ENCODE measurements around the gene KCNAB1. TPM values are rescaled to one million over a fixed set of nuclear protein-coding genes. Genes with fewer than 3 reads are reported as not detected.

KCNAB1 gene
- total RNA-seq, 2 experiments from 2014 or later, result not detected

DNA sequence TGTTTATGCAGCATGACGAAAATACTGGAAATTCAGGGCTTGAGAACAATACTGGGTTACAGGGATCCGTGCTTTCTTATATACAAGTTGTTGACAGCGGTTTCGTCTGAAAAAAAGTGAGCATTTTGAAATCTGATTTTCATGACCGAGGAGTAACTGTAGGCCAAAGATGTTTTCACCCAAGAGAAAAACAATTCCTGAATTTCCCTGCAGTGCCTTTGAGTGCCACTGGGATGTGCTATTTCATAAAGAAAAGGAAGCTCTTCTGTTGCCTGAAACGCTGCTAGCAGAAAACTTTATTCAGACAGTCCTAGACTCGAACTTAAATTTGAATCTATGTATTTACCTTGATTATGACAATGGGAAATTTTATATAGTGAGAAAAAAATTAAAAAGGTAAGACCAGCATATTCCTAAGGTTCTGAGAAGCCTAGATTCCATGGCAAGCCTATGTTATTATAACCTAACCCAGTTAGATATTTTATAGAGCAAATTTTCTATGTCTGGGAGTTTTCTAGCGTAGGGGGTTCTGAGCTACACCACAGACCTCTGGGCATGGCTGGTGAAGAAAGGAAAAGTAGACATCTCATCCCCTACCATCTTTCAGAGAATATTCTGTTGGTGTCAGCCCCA is 30.2 kb downstream of the KCNAB1 start:
- Mint-ChIP-seq H3K9me3 (peaks cover 3% of the 10 kb centered on the region), H3K27me3 (no peaks in the 10 kb centered on the region), H3K4me1 (peaks cover 3% of the 10 kb centered on the region), H3K36me3 (peaks cover 2% of the 10 kb centered on the region), H3K27ac (no peak overlapping the region), H3K4me3 (no peak overlapping the region)
- DNase-seq, result no peak

DNA sequence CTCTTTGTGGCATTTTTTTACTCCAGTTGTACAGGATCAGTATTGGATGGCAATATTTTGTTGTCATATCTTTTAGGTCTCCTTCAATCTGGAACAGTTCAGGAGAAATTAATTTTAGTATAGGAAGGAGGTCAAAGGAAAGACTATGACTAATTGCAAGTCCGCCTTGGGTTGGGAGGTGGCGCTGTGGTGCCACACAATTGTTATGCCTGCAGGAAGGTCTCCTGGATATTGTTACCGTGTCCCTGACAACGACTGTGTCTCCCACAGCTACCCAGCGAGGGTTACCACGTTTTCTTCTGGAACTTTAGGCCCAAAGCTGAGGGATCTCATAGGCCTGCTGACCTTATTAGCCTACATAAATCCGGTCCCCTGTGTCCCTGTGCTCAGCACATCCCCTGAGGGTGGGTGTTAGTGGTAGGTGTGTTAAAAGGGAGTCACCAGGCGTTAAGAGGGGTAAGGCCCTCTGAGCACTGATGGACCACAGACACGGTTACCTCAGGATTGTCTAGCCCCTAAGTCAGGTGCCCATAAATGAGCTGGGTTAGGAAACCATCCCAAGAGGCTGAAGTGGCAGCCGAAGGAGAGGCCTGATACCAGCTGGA is 31.5 kb downstream of the KCNAB1 start:
- Mint-ChIP-seq H3K36me3 (peaks cover 3% of the 10 kb centered on the region), H3K4me3 (no peak overlapping the region), H3K9me3 (peaks cover 4% of the 10 kb centered on the region), H3K4me1 (peaks cover 3% of the 10 kb centered on the region), H3K27ac (no peak overlapping the region), H3K27me3 (no peaks in the 10 kb centered on the region)
- peak; percentile 36 for DNase-seq

DNA sequence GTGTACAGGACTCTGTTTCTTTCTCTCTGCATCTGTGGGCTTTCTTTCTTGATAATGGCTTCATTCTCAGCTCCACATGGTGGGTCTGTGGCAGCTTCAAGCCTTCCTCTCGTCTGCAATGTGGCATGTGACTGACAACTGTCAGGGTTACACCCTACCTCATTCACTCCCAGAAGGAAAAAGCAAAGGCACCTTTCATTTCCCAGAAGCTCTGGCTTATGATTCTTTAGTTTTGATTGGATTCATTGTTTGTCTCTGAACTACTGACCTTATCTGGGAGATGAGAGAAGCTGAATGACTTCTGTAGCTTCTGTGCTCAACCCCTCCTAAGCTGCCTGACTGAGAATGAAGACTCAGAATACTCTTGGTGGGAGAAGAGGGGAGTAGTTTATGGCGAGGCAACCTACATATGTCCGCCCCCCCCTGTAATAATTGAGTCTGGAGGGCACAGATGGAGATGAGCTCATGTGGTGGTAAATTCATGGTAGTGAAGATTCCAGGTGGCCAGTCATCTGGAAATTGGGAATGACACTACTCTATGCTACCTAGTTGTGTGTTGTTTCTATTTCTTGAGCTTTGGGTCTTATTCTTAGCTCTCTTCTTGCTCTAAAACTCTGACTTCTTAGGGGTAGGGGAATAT is 38.4 kb downstream of the KCNAB1 start:
- Mint-ChIP-seq H3K9me3 (peaks cover 4% of the 10 kb centered on the region), H3K4me3 (no peak overlapping the region), H3K27ac (no peak overlapping the region), H3K27me3 (no peaks in the 10 kb centered on the region), H3K36me3 (peaks cover 3% of the 10 kb centered on the region), H3K4me1 (peaks cover 11% of the 10 kb centered on the region)
- no peak for DNase-seq

DNA sequence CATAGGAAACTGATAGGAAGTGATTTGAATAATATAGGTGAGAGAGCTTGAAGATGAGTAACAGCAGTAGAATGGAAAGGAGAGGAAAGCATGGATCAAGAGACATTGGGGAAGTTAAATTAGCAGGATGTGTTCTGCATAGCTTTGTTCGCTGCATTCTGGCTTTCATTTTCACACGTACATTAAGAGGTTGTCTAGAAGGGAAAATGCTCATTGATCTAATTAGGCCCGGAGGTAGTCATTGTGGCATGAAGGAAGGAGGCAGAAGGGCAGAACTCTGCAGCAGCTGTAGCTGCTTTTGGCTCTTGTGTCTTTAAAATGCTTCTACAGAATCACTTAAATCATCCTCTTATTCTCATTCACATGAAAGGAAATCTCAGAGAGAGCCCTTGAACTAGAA is 40.3 kb downstream of the KCNAB1 start:
- H3K4me1 Mint-ChIP-seq, result peaks cover 11% of the 10 kb centered on the region
- H3K4me3 Mint-ChIP-seq, result peak overlapping the region; percentile 0
- no peaks in the 10 kb centered on the region for H3K27me3 Mint-ChIP-seq
- peak overlapping the region; percentile 0 for H3K27ac Mint-ChIP-seq
- H3K36me3 Mint-ChIP-seq, result no peaks in the 10 kb centered on the region
- DNase-seq, result no peak
- H3K9me3 Mint-ChIP-seq, result peaks cover under 1% of the 10 kb centered on the region

DNA sequence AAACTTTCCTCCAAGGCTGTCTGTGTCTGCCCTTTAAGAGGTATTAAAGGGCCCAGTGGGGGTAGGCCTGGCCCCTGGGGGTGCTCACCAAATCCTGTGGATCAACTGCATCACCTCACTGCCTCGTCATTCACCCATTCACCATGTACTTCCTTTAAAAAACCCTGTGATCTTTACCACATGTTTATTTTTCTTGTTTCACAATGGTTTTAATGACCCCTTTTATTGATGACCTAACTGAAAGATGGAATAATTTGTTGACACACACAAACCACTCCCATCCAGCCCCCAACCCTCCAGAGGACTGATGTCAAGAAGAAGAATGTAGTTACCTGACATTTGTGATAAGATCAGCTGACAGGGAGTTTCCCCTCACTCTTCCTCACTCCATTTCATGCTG is 40.8 kb downstream of the KCNAB1 start:
- H3K4me1 Mint-ChIP-seq, result peaks cover 11% of the 10 kb centered on the region
- no peak overlapping the region for H3K27ac Mint-ChIP-seq
- DNase-seq, result peak; percentile 13
- H3K4me3 Mint-ChIP-seq, result peak overlapping the region; percentile 33
- no peaks in the 10 kb centered on the region for H3K9me3 Mint-ChIP-seq
- no peaks in the 10 kb centered on the region for H3K27me3 Mint-ChIP-seq
- H3K36me3 Mint-ChIP-seq, result no peaks in the 10 kb centered on the region

DNA sequence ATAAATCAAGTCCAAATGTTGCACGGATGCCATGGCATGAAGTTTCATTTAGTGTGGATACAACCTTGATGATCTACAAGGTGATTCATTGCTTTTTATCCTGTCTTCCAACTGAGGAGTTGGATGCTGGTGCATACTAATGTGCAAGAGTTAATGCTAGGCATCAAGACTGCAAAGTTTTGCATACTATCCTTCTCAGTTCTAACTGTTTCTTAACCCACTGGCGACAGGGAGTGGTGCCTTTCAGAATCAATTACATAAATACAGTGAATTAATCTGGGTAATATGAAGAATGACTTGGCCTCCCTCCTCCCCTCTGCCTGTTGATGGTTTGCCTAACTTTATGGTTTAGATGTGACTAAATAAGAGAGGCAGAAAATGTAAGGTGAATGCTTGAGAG is 43.5 kb downstream of the KCNAB1 start:
- no peak for DNase-seq
- no peaks in the 10 kb centered on the region for H3K36me3 Mint-ChIP-seq
- no peak overlapping the region for H3K27ac Mint-ChIP-seq
- H3K27me3 Mint-ChIP-seq, result peaks cover 4% of the 10 kb centered on the region
- H3K4me3 Mint-ChIP-seq, result no peak overlapping the region
- no peaks in the 10 kb centered on the region for H3K9me3 Mint-ChIP-seq
- H3K4me1 Mint-ChIP-seq, result peaks cover 11% of the 10 kb centered on the region

DNA sequence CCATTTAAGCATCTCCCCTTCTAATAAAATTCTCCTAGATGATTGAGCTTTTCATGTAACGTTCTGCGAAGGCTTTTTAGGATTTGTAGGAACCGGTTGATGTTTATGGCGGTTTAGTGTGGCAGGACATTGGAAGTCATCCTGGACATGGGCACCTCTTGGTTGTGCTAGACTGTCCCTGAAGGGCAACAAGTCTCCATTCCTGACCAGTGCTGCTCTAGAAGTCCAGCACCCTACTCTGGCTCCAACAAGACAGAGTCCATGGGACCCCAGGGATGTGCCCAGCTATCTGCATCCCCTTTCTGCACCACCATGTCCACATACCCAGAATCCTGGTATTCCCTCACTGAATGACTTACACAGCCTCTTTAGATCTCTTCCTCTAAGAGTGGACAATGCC is 46.4 kb downstream of the KCNAB1 start:
- Mint-ChIP-seq H3K9me3 (no peaks in the 10 kb centered on the region), H3K4me3 (no peak overlapping the region), H3K27ac (no peak overlapping the region), H3K36me3 (no peaks in the 10 kb centered on the region), H3K27me3 (peaks cover 11% of the 10 kb centered on the region), H3K4me1 (no peaks in the 10 kb centered on the region)
- no peak for DNase-seq

DNA sequence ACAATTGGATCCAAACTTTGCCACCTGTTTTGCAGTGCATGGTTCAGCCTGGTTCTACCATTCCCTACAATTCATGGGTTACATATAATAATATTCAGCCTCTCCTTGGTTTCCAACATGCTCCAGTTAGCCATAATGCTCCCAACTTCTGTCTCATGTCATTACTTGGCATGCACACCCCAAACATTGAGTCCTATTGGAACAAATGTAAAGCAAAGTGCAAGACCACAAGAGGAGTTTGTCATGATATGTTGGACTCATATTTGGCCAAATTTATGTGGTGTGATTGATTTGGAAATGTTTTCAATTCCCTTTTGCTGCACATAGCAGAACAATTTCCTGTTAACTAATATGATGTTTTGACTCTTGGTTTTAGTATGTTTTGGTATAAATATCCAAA is 50.2 kb downstream of the KCNAB1 start:
- no peaks in the 10 kb centered on the region for H3K36me3 Mint-ChIP-seq
- H3K27me3 Mint-ChIP-seq, result peaks cover 11% of the 10 kb centered on the region
- H3K9me3 Mint-ChIP-seq, result no peaks in the 10 kb centered on the region

DNA sequence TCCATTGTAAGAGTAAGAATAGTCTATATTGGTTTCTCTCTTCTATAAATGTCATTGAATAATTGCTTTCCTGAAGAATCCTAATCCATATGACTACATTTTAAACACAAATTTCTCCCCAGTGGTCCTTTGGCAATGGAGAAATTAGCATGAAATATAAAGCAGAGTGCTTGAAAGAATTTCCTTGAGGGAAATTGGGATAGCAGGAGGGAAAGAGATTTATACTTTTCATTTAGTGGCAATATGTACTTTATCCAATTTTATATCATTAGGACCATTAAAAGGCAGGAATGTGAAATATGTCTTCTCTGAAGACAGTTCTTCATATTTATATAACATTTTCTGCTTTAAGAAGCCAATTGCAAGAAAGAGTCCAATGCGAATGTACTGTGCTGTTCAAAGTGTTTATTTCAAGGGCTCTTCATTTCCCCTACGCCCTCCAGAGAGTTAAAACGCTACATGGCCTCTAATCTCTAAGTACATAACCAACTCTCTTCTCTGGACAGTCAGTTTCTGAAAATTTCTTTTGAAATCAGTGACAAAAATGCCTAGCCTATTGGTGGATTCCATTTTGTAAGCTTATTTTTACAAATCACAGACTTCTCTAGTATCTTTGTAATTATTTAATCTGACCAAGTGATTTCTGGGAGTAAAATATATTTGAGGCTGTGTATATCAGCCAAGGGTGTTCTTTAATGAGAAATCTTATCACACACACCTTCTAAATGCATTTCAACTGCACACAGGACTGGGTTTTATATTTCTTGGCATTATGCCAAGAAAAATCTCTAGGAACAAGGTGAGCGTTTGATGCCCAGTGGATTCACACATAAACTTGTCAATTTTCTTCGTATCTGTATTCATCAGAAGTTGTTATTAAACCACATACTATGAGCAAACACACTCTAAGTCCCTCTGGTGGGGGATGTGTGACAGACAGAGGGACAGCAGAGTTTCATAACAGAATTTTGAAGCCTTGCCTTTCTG is 51.2 kb downstream of the KCNAB1 start:
- Mint-ChIP-seq H3K27ac (no peak overlapping the region), H3K36me3 (no peaks in the 10 kb centered on the region), H3K4me1 (no peaks in the 10 kb centered on the region)

More for the DNA sequence above, 50.2 kb downstream of the KCNAB1 start:
- no peak overlapping the region for H3K4me3 Mint-ChIP-seq
- no peak for DNase-seq
- no peak overlapping the region for H3K27ac Mint-ChIP-seq
- H3K4me1 Mint-ChIP-seq, result no peaks in the 10 kb centered on the region

DNA sequence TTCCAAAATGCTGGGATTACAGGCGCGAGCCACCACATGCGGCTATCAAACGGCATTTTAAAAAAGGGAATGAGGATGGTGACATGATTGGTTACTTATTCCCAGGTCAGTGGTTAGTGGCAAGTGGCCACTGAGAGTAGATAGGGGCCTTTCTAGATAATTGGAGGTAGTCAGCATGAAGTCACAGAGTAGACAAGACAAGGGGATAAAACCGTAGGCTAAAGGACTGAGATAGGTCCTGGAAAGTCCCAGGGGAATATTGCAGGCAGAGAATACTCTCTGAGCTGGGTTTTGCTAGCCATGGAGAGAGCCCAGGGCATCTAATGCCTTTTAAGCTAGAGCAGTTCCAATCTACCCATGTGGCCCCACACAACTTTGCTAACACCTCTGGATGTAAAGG is 52.2 kb downstream of the KCNAB1 start:
- no peak overlapping the region for H3K4me3 Mint-ChIP-seq

More for the DNA sequence above, 51.2 kb downstream of the KCNAB1 start:
- DNase-seq, result no peak
- H3K27me3 Mint-ChIP-seq, result peaks cover 11% of the 10 kb centered on the region
- H3K9me3 Mint-ChIP-seq, result no peaks in the 10 kb centered on the region
- H3K4me3 Mint-ChIP-seq, result no peak overlapping the region

DNA sequence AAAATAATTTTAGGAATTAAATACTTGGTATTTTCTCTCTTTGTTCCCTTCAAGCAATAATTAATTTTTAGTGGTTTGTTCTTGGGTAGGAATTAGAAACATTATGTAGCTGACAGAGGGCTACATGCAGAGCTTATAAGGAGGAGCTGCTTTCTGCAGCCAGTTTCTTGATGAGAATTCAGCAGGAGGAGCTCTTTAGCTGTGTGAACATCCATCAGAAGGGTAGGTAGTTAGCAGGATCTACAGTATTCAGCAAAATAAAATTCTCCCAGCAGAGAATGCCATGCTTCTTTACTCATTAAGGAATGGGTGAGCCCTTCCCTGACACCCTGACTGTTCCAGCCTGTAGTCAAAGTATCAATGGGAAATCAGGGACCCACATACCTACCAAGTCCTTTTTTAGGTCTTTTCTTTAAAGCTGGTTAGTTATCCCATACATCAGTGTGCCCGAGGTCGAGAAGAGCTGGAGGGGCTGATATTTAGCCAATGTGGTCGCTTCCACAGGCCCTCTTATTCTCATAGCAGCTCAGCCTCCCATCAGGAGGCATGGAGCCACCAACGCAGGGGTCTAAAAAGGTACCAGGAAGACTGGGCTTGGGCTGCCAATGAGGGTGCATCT is 54.0 kb downstream of the KCNAB1 start:
- Mint-ChIP-seq H3K36me3 (no peaks in the 10 kb centered on the region), H3K9me3 (no peaks in the 10 kb centered on the region), H3K27ac (no peak overlapping the region), H3K4me1 (no peaks in the 10 kb centered on the region), H3K4me3 (no peak overlapping the region), H3K27me3 (peaks cover 7% of the 10 kb centered on the region)
- no peak for DNase-seq

More for the DNA sequence above, 52.2 kb downstream of the KCNAB1 start:
- Mint-ChIP-seq H3K4me1 (no peaks in the 10 kb centered on the region), H3K9me3 (no peaks in the 10 kb centered on the region), H3K36me3 (no peaks in the 10 kb centered on the region), H3K27ac (no peak overlapping the region), H3K27me3 (peaks cover 7% of the 10 kb centered on the region)
- DNase-seq, result no peak

DNA sequence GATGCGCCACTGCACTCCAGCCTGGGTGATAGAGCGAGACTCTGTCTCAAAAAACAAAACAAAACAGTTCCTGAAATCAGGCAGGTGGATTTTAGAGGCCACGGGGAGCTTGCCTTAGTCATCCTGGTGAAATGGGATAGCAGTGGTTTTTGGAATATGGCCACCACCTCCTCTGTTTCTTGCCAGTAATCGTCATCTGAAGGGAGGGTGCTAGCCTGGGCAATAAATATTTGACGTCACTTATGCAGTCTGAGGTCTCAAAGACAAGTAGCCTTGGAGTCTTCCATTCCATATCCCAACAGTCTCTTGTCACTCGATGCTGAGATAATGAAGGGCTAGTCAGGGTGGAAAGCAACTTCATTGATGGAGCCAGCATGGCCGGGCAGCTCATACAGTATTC is 55.2 kb downstream of the KCNAB1 start:
- H3K27ac Mint-ChIP-seq, result no peak overlapping the region
- H3K4me1 Mint-ChIP-seq, result no peaks in the 10 kb centered on the region
- H3K9me3 Mint-ChIP-seq, result no peaks in the 10 kb centered on the region
- DNase-seq, result no peak
- peaks cover 1% of the 10 kb centered on the region for H3K27me3 Mint-ChIP-seq
- no peak overlapping the region for H3K4me3 Mint-ChIP-seq
- H3K36me3 Mint-ChIP-seq, result no peaks in the 10 kb centered on the region

DNA sequence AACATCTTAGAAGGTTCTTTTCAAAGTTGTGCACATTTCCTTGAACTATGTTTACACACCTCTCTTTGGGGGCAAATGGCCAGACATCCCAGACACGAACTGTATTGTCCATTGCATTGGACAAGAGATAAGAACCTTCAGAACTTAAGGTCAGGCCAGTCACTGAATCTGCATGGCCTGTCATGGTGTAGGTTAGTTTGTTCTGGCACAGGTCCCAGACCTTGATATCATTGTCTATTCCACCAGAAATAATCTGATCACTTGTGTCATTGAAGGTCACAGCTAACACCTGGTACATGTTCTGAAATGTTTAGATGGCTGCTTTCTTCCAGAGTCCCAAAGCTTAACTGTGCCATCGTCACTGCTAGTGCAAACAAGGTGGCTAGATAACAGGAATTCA is 55.7 kb downstream of the KCNAB1 start:
- no peaks in the 10 kb centered on the region for H3K27me3 Mint-ChIP-seq
- H3K9me3 Mint-ChIP-seq, result no peaks in the 10 kb centered on the region
- H3K36me3 Mint-ChIP-seq, result no peaks in the 10 kb centered on the region
- no peak overlapping the region for H3K4me3 Mint-ChIP-seq
- H3K27ac Mint-ChIP-seq, result no peak overlapping the region
- DNase-seq, result no peak
- H3K4me1 Mint-ChIP-seq, result no peaks in the 10 kb centered on the region

DNA sequence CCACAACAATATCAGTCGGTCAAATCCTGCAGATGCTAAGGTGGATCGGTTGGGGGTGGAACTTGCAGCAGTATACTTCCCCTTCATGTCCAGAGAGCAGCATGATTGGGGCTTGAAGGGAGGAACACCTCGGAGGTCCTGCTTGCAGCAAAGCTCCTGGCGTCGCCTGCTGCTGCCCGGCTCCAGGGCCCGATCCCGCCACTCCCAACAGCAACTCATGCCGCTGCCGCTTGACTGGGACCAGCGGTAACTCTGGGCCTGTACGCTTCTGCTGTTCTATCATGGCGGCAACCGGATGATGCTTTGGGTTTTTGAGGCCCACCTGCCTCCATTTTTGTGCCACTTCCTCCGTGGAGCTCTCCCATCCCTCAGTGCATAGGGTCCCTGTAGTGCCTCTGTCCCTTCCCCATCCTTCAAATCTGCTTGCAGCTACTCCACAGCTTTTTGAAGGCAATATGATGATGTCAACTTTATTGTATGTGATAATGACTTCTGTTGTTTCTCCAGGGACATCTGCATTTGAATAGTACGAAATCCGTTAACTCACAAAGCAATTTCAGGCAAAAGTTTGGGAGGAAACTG is 56.3 kb downstream of the KCNAB1 start:
- Mint-ChIP-seq H3K9me3 (no peaks in the 10 kb centered on the region), H3K36me3 (no peaks in the 10 kb centered on the region), H3K4me3 (no peak overlapping the region), H3K27me3 (no peaks in the 10 kb centered on the region), H3K27ac (no peak overlapping the region), H3K4me1 (no peaks in the 10 kb centered on the region)
- no peak for DNase-seq
